PC-9 (cell line): Measurements from ENCODE around the gene PLXDC2. TPM values are rescaled to one million over a fixed set of nuclear protein-coding genes. Genes with fewer than 3 reads are reported as not detected.

Experiments
- BruUV-seq: library from RNA; stranded (reverse); fragments of 400-500 nt; replicated peaks from 2 replicates; lab custom pipeline; 2021; lab: Mats Ljungman, UMichigan
- CTCF ChIA-PET: fragments of 300-600 bp; sonication (Branson Sonifier 250); formaldehyde crosslinking; loops from one replicate; lab custom pipeline; 2022; ENCODE audit warnings: antibody characterized with exemption; lab: Charles Lee
- POLR2A ChIA-PET: fragments of 300-600 bp; sonication (Branson Sonifier 250); formaldehyde crosslinking; loops from one replicate; lab custom pipeline; 2022; ENCODE audit warnings: antibody characterized with exemption; ENCODE audit not compliant: unreplicated experiment; lab: Charles Lee
- DNase-seq, 2 experiments: peaks; one replicate each; pipeline versions ENCODE4 v3.0.0 to v3.0.0-alpha.2; 2015 to 2022; ENCODE audit warnings: mixed read lengths in 1 of 2
- H2AFZ ChIP-seq: fragments of 200-600 bp; sonication (generic); 2 replicates; pipeline ENCODE4 v1.8.1; 2017; ENCODE audit warnings: antibody characterized with exemption
- H3F3A ChIP-seq: fragments of 200-600 bp; sonication (generic); 2 replicates; pipeline ENCODE4 v1.8.1; 2017; ENCODE audit warnings: antibody characterized with exemption, mild to moderate bottlenecking, low read depth; ENCODE audit not compliant: insufficient read depth
- H3K27ac ChIP-seq: fragments of 200-600 bp; sonication (generic); 2 replicates; pipeline ENCODE4 v1.6.1; 2016; ENCODE audit warnings: mixed run types
- H3K27me3 ChIP-seq: fragments of 200-600 bp; sonication (generic); 2 replicates; pipeline ENCODE4 v1.6.1; 2016; ENCODE audit warnings: low read depth, mixed run types; ENCODE audit not compliant: insufficient read depth
- H3K36me3 ChIP-seq: fragments of 200-600 bp; sonication (generic); 2 replicates; pipeline ENCODE4 v1.6.1; 2016; ENCODE audit warnings: low read depth, mixed run types
- H3K4me1 ChIP-seq: fragments of 200-600 bp; sonication (generic); replicated peaks from 2 replicates; pipeline ENCODE4 v1.6.1; 2016; ENCODE audit warnings: mixed run types; ENCODE audit not compliant: insufficient read depth
- H3K4me2 ChIP-seq: fragments of 200-600 bp; sonication (generic); 2 replicates; pipeline ENCODE4 v1.6.1; 2017; ENCODE audit warnings: mixed run types
- H3K4me3 ChIP-seq: fragments of 200-600 bp; sonication (generic); 2 replicates; pipeline ENCODE4 v1.6.1; 2016; ENCODE audit warnings: mixed run types
- H3K79me2 ChIP-seq: fragments of 200-600 bp; sonication (generic); 2 replicates; pipeline ENCODE4 v1.6.1; 2017; ENCODE audit warnings: low read depth, mixed run types
- H3K9me2 ChIP-seq: fragments of 200-600 bp; sonication (generic); 2 replicates; pipeline ENCODE4 v1.8.1; 2017; ENCODE audit warnings: mild to moderate bottlenecking; ENCODE audit not compliant: insufficient read depth
- H3K9me3 ChIP-seq: fragments of 200-600 bp; sonication (generic); 2 replicates; pipeline ENCODE4 v1.8.1; 2016; ENCODE audit warnings: low read depth; ENCODE audit not compliant: insufficient read depth
- H4K20me1 ChIP-seq: fragments of 200-600 bp; sonication (generic); 2 replicates; pipeline ENCODE4 v1.8.1; 2017; ENCODE audit not compliant: insufficient read depth
- CTCF ChIP-seq: fragments of 200-600 bp; sonication (generic); conservative IDR thresholded peaks from 2 replicates; pipeline ENCODE4 v1.6.1; 2017; ENCODE audit warnings: mixed run types, antibody characterized with exemption, mild to moderate bottlenecking, moderate library complexity
- EZH2 ChIP-seq: fragments of 200-600 bp; sonication (generic); IDR thresholded peaks from 2 replicates; pipeline ENCODE4 v1.8.0; 2017; ENCODE audit warnings: antibody characterized with exemption, low read depth
- intact Hi-C: fragments of 100-400 bp; cut with micrococcal nuclease; formaldehyde crosslinking; loops from one replicate; pipeline ENCODE4 v1.10.0; 2022; ENCODE audit not compliant: unreplicated experiment
- total RNA-seq: library from RNA; stranded (reverse); gene quantifications from 2 replicates; pipeline ENCODE4 v1.2.3, GENCODE V29; 2021

PLXDC2 gene
- total RNA-seq, 1 experiment from 2014 or later: not detected

- Histone ChIP-seq H3K79me2 (no peaks in the 10 kb centered on the region), H2AFZ (no peak overlapping the region), H3K4me2 (no peak overlapping the region), H3F3A (no peaks in the 10 kb centered on the region), H3K36me3 (no peaks in the 10 kb centered on the region), H4K20me1 (no peaks in the 10 kb centered on the region), H3K9me2 (no peaks in the 10 kb centered on the region), H3K9me3 (no peaks in the 10 kb centered on the region), H3K27me3 (0 out of 2 replicates have a peak, but pooled peaks cover 5% of the 10 kb centered on the region), H3K4me1 (no peaks in the 10 kb centered on the region), H3K4me3 (no peak overlapping the region), H3K27ac (no peak overlapping the region)
- BruUV-seq: no TSS peak
- intact Hi-C loops: no loop called here
- no peak for DNase-seq
- CTCF ChIA-PET: no interaction called here
- POLR2A ChIA-PET: no interaction called here
- no peak for TF ChIP-seq CTCF
Measured at GRCh38 chr10:20108021-20108420, 291.8 kb downstream of the PLXDC2 start.

- CTCF ChIA-PET: no interaction called here
- POLR2A ChIA-PET: no interaction called here
- Histone ChIP-seq H3K4me2 (no peak overlapping the region), H3K79me2 (no peaks in the 10 kb centered on the region), H3K9me2 (no peaks in the 10 kb centered on the region), H3K4me3 (no peak overlapping the region), H2AFZ (no peak overlapping the region), H3K9me3 (no peaks in the 10 kb centered on the region), H4K20me1 (no peaks in the 10 kb centered on the region), H3K4me1 (no peaks in the 10 kb centered on the region), H3K27me3 (0 out of 2 replicates have a peak, but pooled peaks cover 5% of the 10 kb centered on the region), H3K27ac (no peak overlapping the region), H3K36me3 (no peaks in the 10 kb centered on the region), H3F3A (no peaks in the 10 kb centered on the region)
- no peak for TF ChIP-seq CTCF
- TF ChIP-seq EZH2: no peak
- BruUV-seq: no TSS peak
- no peak for DNase-seq
- intact Hi-C loops: no loop called here
Measured at GRCh38 chr10:20109613-20110012, 293.4 kb downstream of the PLXDC2 start.

GRCh38 chr10:20110125-20111100 is 294.2 kb downstream of the PLXDC2 start:
- Histone ChIP-seq H3K4me3 (no peak overlapping the region), H3K27me3 (0 out of 2 replicates have a peak, but pooled peaks cover 5% of the 10 kb centered on the region), H2AFZ (no peak overlapping the region), H3K27ac (no peak overlapping the region), H3K9me2 (no peaks in the 10 kb centered on the region), H3F3A (no peaks in the 10 kb centered on the region), H3K9me3 (no peaks in the 10 kb centered on the region), H4K20me1 (no peaks in the 10 kb centered on the region), H3K4me2 (peak overlapping the region; percentile 40; the same call in 1 of the 2 replicates), H3K79me2 (no peaks in the 10 kb centered on the region), H3K4me1 (no peaks in the 10 kb centered on the region), H3K36me3 (no peaks in the 10 kb centered on the region)
- CTCF ChIA-PET: no interaction called here
- TF ChIP-seq CTCF (no peak), EZH2 (no peak)
- no peak for DNase-seq
- POLR2A ChIA-PET: no interaction called here
- intact Hi-C loops: no loop called here
- no TSS peak for BruUV-seq
